Measurements from ENCODE around the gene DOCK2.

Gene DOCK2

GRCh38 chr5:169938439-169938838, 301.4 kb downstream of the DOCK2 start:
- in situ Hi-C loops (cut with MboI; ENCODE audit: low pct_unique_long_range_greater_than_20kb, low sequenced_read_pairs, unreplicated experiment), result no loop called here
- no peak for DNase-seq (ENCODE audit: low spot score)
- TF ChIP-seq CTCF (IDR thresholded peaks at IDR 0.05; ENCODE audit: extremely low read depth, insufficient read depth, missing control alignments), result no peak

GRCh38 chr5:169939731-169940130, 302.7 kb downstream of the DOCK2 start:
- TF ChIP-seq CTCF (IDR thresholded peaks at IDR 0.05; ENCODE audit: extremely low read depth, insufficient read depth, missing control alignments), result no peak
- in situ Hi-C loops (cut with MboI; ENCODE audit: low pct_unique_long_range_greater_than_20kb, low sequenced_read_pairs, unreplicated experiment), result no loop called here
- DNase-seq (ENCODE audit: low spot score), result no peak

GRCh38 chr5:169941542-169941941, 304.5 kb downstream of the DOCK2 start:
- TF ChIP-seq CTCF (IDR thresholded peaks at IDR 0.05; ENCODE audit: extremely low read depth, insufficient read depth, missing control alignments), result no peak
- in situ Hi-C loops (cut with MboI; ENCODE audit: low pct_unique_long_range_greater_than_20kb, low sequenced_read_pairs, unreplicated experiment), result no loop called here
- DNase-seq (ENCODE audit: low spot score), result no peak

GRCh38 chr5:169942181-169942580, 305.1 kb downstream of the DOCK2 start:
- no peak for TF ChIP-seq CTCF (IDR thresholded peaks at IDR 0.05; ENCODE audit: extremely low read depth, insufficient read depth, missing control alignments)
- in situ Hi-C loops (cut with MboI; ENCODE audit: low pct_unique_long_range_greater_than_20kb, low sequenced_read_pairs, unreplicated experiment), result no loop called here
- no peak for DNase-seq (ENCODE audit: low spot score)

- DNase-seq (ENCODE audit: low spot score), result no peak
- in situ Hi-C loops (cut with MboI; ENCODE audit: low pct_unique_long_range_greater_than_20kb, low sequenced_read_pairs, unreplicated experiment), result no loop called here
Observed at GRCh38 chr5:169943026-169943425, 306.0 kb downstream of the DOCK2 start.

GRCh38 chr5:169944115-169944514, 307.0 kb downstream of the DOCK2 start:
- no peak for DNase-seq (ENCODE audit: low spot score)
- TF ChIP-seq CTCF (IDR thresholded peaks at IDR 0.05; ENCODE audit: extremely low read depth, insufficient read depth, missing control alignments), result no peak
- in situ Hi-C loops (cut with MboI; ENCODE audit: low pct_unique_long_range_greater_than_20kb, low sequenced_read_pairs, unreplicated experiment), result no loop called here

More at GRCh38 chr5:169943026-169943425, 306.0 kb downstream of the DOCK2 start:
- no peak for TF ChIP-seq CTCF (IDR thresholded peaks at IDR 0.05; ENCODE audit: extremely low read depth, insufficient read depth, missing control alignments)

Data from GM13977 (cell line).